GM12891 (cell line): ENCODE measurements around the gene ZAR1.

Experiments
- POLR2A ChIP-seq: IDR thresholded peaks from 2 replicates; pipeline ENCODE4 v1.6.1; 2011; ENCODE audit warnings: low read depth, low read length, control low read depth
- POLR2AphosphoS5 ChIP-seq: IDR thresholded peaks from 2 replicates; pipeline ENCODE4 v1.6.1; 2011; ENCODE audit warnings: low read depth, low read length, control low read depth
- POU2F2 ChIP-seq: IDR thresholded peaks from 2 replicates; pipeline ENCODE4 v1.6.1; 2011; ENCODE audit warnings: low read depth, mild to moderate bottlenecking, control low read depth, low read length, moderate library complexity
- SPI1 ChIP-seq: IDR thresholded peaks from 2 replicates; pipeline ENCODE4 v1.6.1; 2011; ENCODE audit warnings: low read depth, low read length, control low read depth

DNA sequence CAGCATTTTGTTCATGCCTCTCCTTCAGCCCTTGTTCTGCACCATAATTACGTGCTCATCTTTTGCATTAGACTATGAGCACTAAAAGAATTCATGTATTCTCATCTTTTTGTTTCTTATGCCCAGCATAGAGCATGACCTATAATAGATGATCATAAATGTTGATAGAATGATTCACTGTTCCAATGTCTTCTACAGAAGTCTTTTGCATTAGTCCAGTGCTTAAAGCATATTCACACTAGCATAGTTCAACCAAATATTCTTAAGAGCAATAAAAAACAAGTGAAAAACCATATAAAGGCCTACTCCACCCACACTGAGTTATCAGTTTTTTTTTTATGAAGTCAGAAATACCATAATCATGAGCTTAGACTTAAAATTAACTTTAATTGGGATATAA, 43.4 kb upstream of the ZAR1 start:
- TF ChIP-seq POLR2A: no peak
- no peak for TF ChIP-seq POLR2AphosphoS5
- no peak for TF ChIP-seq SPI1
- no peak for TF ChIP-seq POU2F2
